Frontal cortex (tissue), 1 donor: ENCODE data around the gene WWC1. TPM values are rescaled to one million over a fixed set of nuclear protein-coding genes. Genes with fewer than 3 reads are reported as not detected.

Source experiments
- total RNA-seq: library from RNA; depleted of rRNA; stranded (reverse); fragments of >200 nt; gene quantifications from one replicate; pipeline ENCODE4 v1.2.3, GENCODE V29; 2014

Gene WWC1
- total RNA-seq, 1 donor from 2014 or later: 78.3 TPM

Other genes with a start within 250 kb of the WWC1 start
- 236 TPM for gene RARS1, start 194.8 kb downstream of the WWC1 start, total RNA-seq
- 64.8 TPM for gene FBLL1, start 237.7 kb downstream of the WWC1 start, total RNA-seq